H1 (cell line): ENCODE results near the gene RIMS1. TPM values are rescaled to one million over a fixed set of nuclear protein-coding genes. Genes with fewer than 3 reads are reported as not detected.
A peak's percentile ranks its signal among the peaks of the same experiment; 100 is the strongest.

Experiments used
- CBX5 ChIP-seq: fragments of 300-800, 300-1000 bp; sonication (generic); IDR thresholded peaks from 2 replicates; pipeline ENCODE4 v1.7.1; 2016; ENCODE audit warnings: antibody characterized with exemption, low read length, low read depth
- CREB1 ChIP-seq: IDR thresholded peaks from 2 replicates; pipeline ENCODE4 v1.6.1; 2012; ENCODE audit warnings: inconsistent platforms
- EGR1 ChIP-seq: IDR thresholded peaks from 2 replicates; pipeline ENCODE4 v1.6.1; 2011; ENCODE audit warnings: low read depth, low read length, borderline replicate concordance
- EP300 ChIP-seq, 2 experiments: IDR thresholded peaks; 1 replicate in 1 of 2; 2 replicates in 1 of 2; pipeline ENCODE4 v1.6.1; 2011 to 2012; ENCODE audit warnings: low read depth in 2 of 2, low read length in 2 of 2, mild to moderate bottlenecking in 2 of 2, borderline replicate concordance in 1 of 2, inconsistent platforms in 1 of 2, moderate library complexity in 1 of 2
- GTF2F1 ChIP-seq: IDR thresholded peaks from 2 replicates; pipeline ENCODE4 v1.6.1; 2012; ENCODE audit warnings: low read depth, low read length, improper control_type of control experiment, borderline replicate concordance
- SP1 ChIP-seq: IDR thresholded peaks from 2 replicates; pipeline ENCODE4 v1.6.1; 2011; ENCODE audit warnings: low read depth, low read length
- SP4 ChIP-seq: IDR thresholded peaks from 2 replicates; pipeline ENCODE4 v1.6.1; 2012; ENCODE audit warnings: low read length, inconsistent platforms
- SUZ12 ChIP-seq: fragments of 200-600 bp; sonication (generic); IDR thresholded peaks from 2 replicates; pipeline ENCODE4 v1.6.1; 2012; ENCODE audit warnings: mild to moderate bottlenecking, inconsistent platforms, low read length, moderate library complexity, mixed read lengths
- YY1 ChIP-seq: IDR thresholded peaks from 2 replicates; pipeline ENCODE4 v1.6.1; 2011; ENCODE audit warnings: low read depth, mild to moderate bottlenecking, low read length
- polyA plus RNA-seq, 7 experiments: library from polyadenylated mRNA; depleted of rRNA in 3 of 7; stranded (reverse) in 5 of 7; unstranded in 2 of 7; fragments of >200 nt in 5 of 7; fragments of 200-250 nt in 2 of 7; gene quantifications; 1 replicate in 5 of 7; 2 replicates in 1 of 7; 4 replicates in 1 of 7; pipeline versions ENCODE4 v1.2.1 to v1.2.3, GENCODE V29; 2011 to 2013; ENCODE audit warnings: missing spikeins in 2 of 7, mixed read lengths in 2 of 7
- total RNA-seq: library from RNA; stranded (reverse); fragmentation: NEBNext Ultra II Directional; extraction: Animal tissue kit (Norgen Biotek cat#: 25700); gene quantifications from 2 replicates; pipeline ENCODE4 v1.2.1, GENCODE V29; 2021
- TF ChIP-seq, protein P1 (sequence below): fragments of 300-600 bp; sonication (generic); IDR thresholded peaks from 2 replicates; pipeline ENCODE4 v1.7.1; 2012; ENCODE audit warnings: low read length, moderate library complexity, mild to moderate bottlenecking, inconsistent platforms; ENCODE audit not compliant: insufficient replicate concordance

The RIMS1 gene
- total and polyA plus RNA-seq, 2 of the 8 experiments (the other 6 are each of a cell fraction or from before 2014, with no cell fraction given) = 0.63 to 2.3 TPM

DNA sequence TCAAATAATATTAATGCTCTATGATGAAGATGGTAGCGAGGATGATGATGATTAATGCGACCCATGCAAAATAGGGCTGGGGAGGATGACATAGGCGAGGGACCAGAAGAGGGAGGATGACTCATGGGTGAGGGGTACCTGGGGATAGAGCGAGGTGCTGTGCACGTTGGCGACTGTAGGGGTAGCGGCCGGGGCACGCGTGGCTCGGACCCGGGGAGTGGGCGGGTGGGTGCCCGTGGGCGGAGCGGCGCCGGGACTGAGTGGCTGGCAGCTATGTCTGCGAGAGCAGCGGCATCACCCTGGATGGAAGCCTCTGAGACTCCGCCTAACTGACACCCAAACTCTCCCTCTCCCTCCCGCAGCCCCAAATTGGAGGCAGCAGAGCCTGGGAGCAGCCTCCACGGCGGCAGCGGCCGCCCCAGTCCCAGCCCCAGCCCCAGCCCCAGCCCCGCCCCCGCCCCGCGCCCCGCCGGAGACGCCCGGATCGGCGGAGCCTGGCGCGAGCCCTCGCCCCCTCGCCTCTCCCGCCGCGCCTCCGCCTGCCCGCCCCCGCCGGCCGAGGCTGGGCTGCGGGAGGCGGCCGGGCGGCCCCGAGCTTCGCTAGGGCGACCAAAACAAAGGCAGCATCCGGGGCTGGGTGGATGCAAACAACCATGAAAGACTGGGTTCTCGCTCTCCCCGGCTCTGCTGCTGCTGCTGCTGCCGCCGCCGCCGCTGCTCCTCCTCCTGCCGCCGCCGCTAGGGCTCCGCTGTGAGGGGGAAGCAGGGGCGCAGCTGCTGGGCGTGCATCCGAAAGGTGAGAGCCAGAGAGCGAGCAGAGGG lies at the start of gene RIMS1 (continued):
- TF ChIP-seq, protein P1, sequence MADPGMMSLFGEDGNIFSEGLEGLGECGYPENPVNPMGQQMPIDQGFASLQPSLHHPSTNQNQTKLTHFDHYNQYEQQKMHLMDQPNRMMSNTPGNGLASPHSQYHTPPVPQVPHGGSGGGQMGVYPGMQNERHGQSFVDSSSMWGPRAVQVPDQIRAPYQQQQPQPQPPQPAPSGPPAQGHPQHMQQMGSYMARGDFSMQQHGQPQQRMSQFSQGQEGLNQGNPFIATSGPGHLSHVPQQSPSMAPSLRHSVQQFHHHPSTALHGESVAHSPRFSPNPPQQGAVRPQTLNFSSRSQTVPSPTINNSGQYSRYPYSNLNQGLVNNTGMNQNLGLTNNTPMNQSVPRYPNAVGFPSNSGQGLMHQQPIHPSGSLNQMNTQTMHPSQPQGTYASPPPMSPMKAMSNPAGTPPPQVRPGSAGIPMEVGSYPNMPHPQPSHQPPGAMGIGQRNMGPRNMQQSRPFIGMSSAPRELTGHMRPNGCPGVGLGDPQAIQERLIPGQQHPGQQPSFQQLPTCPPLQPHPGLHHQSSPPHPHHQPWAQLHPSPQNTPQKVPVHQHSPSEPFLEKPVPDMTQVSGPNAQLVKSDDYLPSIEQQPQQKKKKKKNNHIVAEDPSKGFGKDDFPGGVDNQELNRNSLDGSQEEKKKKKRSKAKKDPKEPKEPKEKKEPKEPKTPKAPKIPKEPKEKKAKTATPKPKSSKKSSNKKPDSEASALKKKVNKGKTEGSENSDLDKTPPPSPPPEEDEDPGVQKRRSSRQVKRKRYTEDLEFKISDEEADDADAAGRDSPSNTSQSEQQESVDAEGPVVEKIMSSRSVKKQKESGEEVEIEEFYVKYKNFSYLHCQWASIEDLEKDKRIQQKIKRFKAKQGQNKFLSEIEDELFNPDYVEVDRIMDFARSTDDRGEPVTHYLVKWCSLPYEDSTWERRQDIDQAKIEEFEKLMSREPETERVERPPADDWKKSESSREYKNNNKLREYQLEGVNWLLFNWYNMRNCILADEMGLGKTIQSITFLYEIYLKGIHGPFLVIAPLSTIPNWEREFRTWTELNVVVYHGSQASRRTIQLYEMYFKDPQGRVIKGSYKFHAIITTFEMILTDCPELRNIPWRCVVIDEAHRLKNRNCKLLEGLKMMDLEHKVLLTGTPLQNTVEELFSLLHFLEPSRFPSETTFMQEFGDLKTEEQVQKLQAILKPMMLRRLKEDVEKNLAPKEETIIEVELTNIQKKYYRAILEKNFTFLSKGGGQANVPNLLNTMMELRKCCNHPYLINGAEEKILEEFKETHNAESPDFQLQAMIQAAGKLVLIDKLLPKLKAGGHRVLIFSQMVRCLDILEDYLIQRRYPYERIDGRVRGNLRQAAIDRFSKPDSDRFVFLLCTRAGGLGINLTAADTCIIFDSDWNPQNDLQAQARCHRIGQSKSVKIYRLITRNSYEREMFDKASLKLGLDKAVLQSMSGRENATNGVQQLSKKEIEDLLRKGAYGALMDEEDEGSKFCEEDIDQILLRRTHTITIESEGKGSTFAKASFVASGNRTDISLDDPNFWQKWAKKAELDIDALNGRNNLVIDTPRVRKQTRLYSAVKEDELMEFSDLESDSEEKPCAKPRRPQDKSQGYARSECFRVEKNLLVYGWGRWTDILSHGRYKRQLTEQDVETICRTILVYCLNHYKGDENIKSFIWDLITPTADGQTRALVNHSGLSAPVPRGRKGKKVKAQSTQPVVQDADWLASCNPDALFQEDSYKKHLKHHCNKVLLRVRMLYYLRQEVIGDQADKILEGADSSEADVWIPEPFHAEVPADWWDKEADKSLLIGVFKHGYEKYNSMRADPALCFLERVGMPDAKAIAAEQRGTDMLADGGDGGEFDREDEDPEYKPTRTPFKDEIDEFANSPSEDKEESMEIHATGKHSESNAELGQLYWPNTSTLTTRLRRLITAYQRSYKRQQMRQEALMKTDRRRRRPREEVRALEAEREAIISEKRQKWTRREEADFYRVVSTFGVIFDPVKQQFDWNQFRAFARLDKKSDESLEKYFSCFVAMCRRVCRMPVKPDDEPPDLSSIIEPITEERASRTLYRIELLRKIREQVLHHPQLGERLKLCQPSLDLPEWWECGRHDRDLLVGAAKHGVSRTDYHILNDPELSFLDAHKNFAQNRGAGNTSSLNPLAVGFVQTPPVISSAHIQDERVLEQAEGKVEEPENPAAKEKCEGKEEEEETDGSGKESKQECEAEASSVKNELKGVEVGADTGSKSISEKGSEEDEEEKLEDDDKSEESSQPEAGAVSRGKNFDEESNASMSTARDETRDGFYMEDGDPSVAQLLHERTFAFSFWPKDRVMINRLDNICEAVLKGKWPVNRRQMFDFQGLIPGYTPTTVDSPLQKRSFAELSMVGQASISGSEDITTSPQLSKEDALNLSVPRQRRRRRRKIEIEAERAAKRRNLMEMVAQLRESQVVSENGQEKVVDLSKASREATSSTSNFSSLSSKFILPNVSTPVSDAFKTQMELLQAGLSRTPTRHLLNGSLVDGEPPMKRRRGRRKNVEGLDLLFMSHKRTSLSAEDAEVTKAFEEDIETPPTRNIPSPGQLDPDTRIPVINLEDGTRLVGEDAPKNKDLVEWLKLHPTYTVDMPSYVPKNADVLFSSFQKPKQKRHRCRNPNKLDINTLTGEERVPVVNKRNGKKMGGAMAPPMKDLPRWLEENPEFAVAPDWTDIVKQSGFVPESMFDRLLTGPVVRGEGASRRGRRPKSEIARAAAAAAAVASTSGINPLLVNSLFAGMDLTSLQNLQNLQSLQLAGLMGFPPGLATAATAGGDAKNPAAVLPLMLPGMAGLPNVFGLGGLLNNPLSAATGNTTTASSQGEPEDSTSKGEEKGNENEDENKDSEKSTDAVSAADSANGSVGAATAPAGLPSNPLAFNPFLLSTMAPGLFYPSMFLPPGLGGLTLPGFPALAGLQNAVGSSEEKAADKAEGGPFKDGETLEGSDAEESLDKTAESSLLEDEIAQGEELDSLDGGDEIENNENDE = no peak
- TF ChIP-seq GTF2F1 (no peak), SUZ12 (no peak), CREB1 (peak; percentile 68; the same call in 1 of the 2 replicates), SP4 (no peak), SP1 (no peak), EGR1 (peak; percentile 58; the same call in 1 of the 2 replicates), YY1 (no peak), EP300 (IDR thresholded peaks at IDR 0.05; ENCODE audit: borderline replicate concordance in 1 of 2, low read depth in 2 of 2, low read length in 2 of 2) (peak in 1 of 2 experiments; percentile 79; a peak in 1 of 3 replicates), CBX5 (no peak)
